H9 (cell line): Measurements from ENCODE around the gene IL1RAPL1. TPM values are rescaled to one million over a fixed set of nuclear protein-coding genes. Genes with fewer than 3 reads are reported as not detected.

Experiments
- DNase-seq: peaks from one replicate; pipeline ENCODE4 v3.0.0-alpha.2; 2017
- H2AFZ ChIP-seq: one replicate; pipeline ENCODE4 v1.6.1; 2013; ENCODE audit warnings: mild to moderate bottlenecking, low read length, control low read depth, moderate library complexity
- H2AK5ac ChIP-seq: 2 replicates; pipeline ENCODE4 v1.6.1; 2013; ENCODE audit warnings: low read length, control low read depth, mixed read lengths; ENCODE audit not compliant: insufficient read length
- H2BK120ac ChIP-seq: one replicate; pipeline ENCODE4 v1.6.1; 2013; ENCODE audit warnings: low read depth, mild to moderate bottlenecking, low read length, control low read depth, inconsistent platforms; ENCODE audit not compliant: poor library complexity, severe bottlenecking
- H2BK12ac ChIP-seq: 2 replicates; pipeline ENCODE4 v1.6.1; 2013; ENCODE audit warnings: low read length, control low read depth, mixed read lengths, low read depth; ENCODE audit not compliant: insufficient read length
- H2BK15ac ChIP-seq: 2 replicates; pipeline ENCODE4 v1.6.1; 2013; ENCODE audit warnings: low read depth, low read length, control low read depth
- H2BK20ac ChIP-seq: one replicate; pipeline ENCODE4 v1.6.1; 2013; ENCODE audit warnings: low read depth, mild to moderate bottlenecking, low read length, control low read depth, inconsistent platforms; ENCODE audit not compliant: poor library complexity, severe bottlenecking
- H2BK5ac ChIP-seq: 2 replicates; pipeline ENCODE4 v1.6.1; 2013; ENCODE audit warnings: low read length, control low read depth, mixed read lengths; ENCODE audit not compliant: insufficient read length
- H3K14ac ChIP-seq: 2 replicates; pipeline ENCODE4 v1.6.1; 2013; ENCODE audit warnings: low read length, control low read depth; ENCODE audit not compliant: insufficient read depth
- H3K18ac ChIP-seq: 2 replicates; pipeline ENCODE4 v1.6.1; 2013; ENCODE audit warnings: low read depth, mild to moderate bottlenecking, mixed read lengths, low read length, control low read depth; ENCODE audit not compliant: insufficient read length
- H3K23ac ChIP-seq: 2 replicates; pipeline ENCODE4 v1.6.1; 2013; ENCODE audit warnings: low read length, control low read depth, mixed read lengths, low read depth; ENCODE audit not compliant: insufficient read length
- H3K23me2 ChIP-seq: 2 replicates; pipeline ENCODE4 v1.6.1; 2013; ENCODE audit warnings: low read depth, mild to moderate bottlenecking, mixed read lengths, low read length, control low read depth; ENCODE audit not compliant: insufficient read length, poor library complexity, severe bottlenecking
- H3K27ac ChIP-seq: 2 replicates; pipeline ENCODE4 v1.5.1; 2013; ENCODE audit warnings: low read length, control low read depth, mixed read lengths, low read depth; ENCODE audit not compliant: insufficient read length
- H3K27me3 ChIP-seq: 2 replicates; pipeline ENCODE4 v1.6.1; 2013; ENCODE audit warnings: low read length, control low read depth, inconsistent platforms; ENCODE audit not compliant: insufficient read depth
- H3K4ac ChIP-seq: 2 replicates; pipeline ENCODE4 v1.6.1; 2013; ENCODE audit warnings: low read depth, mild to moderate bottlenecking, control low read depth, inconsistent platforms, low read length, moderate library complexity
- H3K4me1 ChIP-seq: 2 replicates; pipeline ENCODE4 v1.6.1; 2013; ENCODE audit warnings: low read length, control low read depth, inconsistent platforms; ENCODE audit not compliant: insufficient read depth
- H3K4me2 ChIP-seq: 2 replicates; pipeline ENCODE4 v1.6.1; 2013; ENCODE audit warnings: low read length, control low read depth, mixed read lengths; ENCODE audit not compliant: insufficient read length, insufficient read depth
- H3K56ac ChIP-seq: 2 replicates; pipeline ENCODE4 v1.6.1; 2013; ENCODE audit warnings: low read depth, mild to moderate bottlenecking, mixed read lengths, low read length, control low read depth; ENCODE audit not compliant: insufficient read length
- H3K79me1 ChIP-seq: 2 replicates; pipeline ENCODE4 v1.6.1; 2013; ENCODE audit warnings: low read depth, mild to moderate bottlenecking, moderate library complexity, low read length, control low read depth, inconsistent platforms; ENCODE audit not compliant: insufficient read depth, poor library complexity, severe bottlenecking
- H3K79me2 ChIP-seq: 2 replicates; pipeline ENCODE4 v1.6.1; 2013; ENCODE audit warnings: low read length, control low read depth, inconsistent platforms; ENCODE audit not compliant: insufficient read depth
- H3K9ac ChIP-seq: 2 replicates; pipeline ENCODE4 v1.6.1; 2013; ENCODE audit warnings: low read length, control low read depth, mixed read lengths; ENCODE audit not compliant: insufficient read length; ENCODE audit errors: extremely low read depth
- H3K9me3 ChIP-seq: one replicate; pipeline ENCODE4 v1.6.1; 2013; ENCODE audit warnings: low read depth, low read length, inconsistent platforms; ENCODE audit not compliant: control insufficient read depth
- H3T11ph ChIP-seq: one replicate; pipeline ENCODE4 v1.6.1; 2013; ENCODE audit warnings: mild to moderate bottlenecking, low read length, control low read depth, inconsistent platforms
- H4K20me1 ChIP-seq: one replicate; pipeline ENCODE4 v1.6.1; 2013; ENCODE audit not compliant: control insufficient read depth, insufficient read length, insufficient read depth
- H4K5ac ChIP-seq: 2 replicates; pipeline ENCODE4 v1.6.1; 2013; ENCODE audit warnings: low read depth, mild to moderate bottlenecking, mixed read lengths, low read length, control low read depth; ENCODE audit not compliant: insufficient read length
- H4K8ac ChIP-seq: replicated peaks from 2 replicates; pipeline ENCODE4 v1.6.1; 2013; ENCODE audit warnings: low read length, control low read depth, mixed read lengths, low read depth; ENCODE audit not compliant: insufficient read length
- H4K91ac ChIP-seq: 2 replicates; pipeline ENCODE4 v1.6.1; 2013; ENCODE audit warnings: low read depth, mild to moderate bottlenecking, moderate library complexity, mixed read lengths, low read length, control low read depth; ENCODE audit not compliant: insufficient read length
- H3K27ac Mint-ChIP-seq, 3 experiments: 2 replicates in 2 of 3; 3 replicates in 1 of 3; pipeline ENCODE4 v1.8.0; 2020 to 2021; ENCODE audit warnings: mixed read lengths in 3 of 3, mild to moderate bottlenecking in 1 of 3, moderate library complexity in 1 of 3
- H3K27me3 Mint-ChIP-seq: 2 replicates; pipeline ENCODE4 v1.8.0; 2021; ENCODE audit warnings: low read depth, mild to moderate bottlenecking, moderate library complexity, mixed read lengths
- H3K36me3 Mint-ChIP-seq, 3 experiments: 2 replicates in 2 of 3; 3 replicates in 1 of 3; pipeline ENCODE4 v1.8.0; 2020 to 2021; ENCODE audit warnings: low read depth in 3 of 3, mixed read lengths in 3 of 3; ENCODE audit not compliant: insufficient read depth in 1 of 3
- H3K4me1 Mint-ChIP-seq, 2 experiments: 2 replicates each; pipeline ENCODE4 v1.8.0; 2020; ENCODE audit warnings: mixed read lengths in 2 of 2
- H3K4me3 Mint-ChIP-seq, 2 experiments: 2 replicates in 1 of 2; 3 replicates in 1 of 2; pipeline ENCODE4 v1.8.0; 2020 to 2021; ENCODE audit warnings: mild to moderate bottlenecking in 2 of 2, mixed read lengths in 2 of 2, moderate library complexity in 1 of 2
- H3K9me3 Mint-ChIP-seq, 2 experiments: 2 replicates in 1 of 2; 3 replicates in 1 of 2; pipeline ENCODE4 v1.8.0; 2020; ENCODE audit warnings: mild to moderate bottlenecking in 2 of 2, mixed read lengths in 2 of 2, moderate library complexity in 1 of 2
- CTCF ChIP-seq: fragments of 200-600 bp; sonication (generic); conservative IDR thresholded peaks from 3 replicates; pipeline ENCODE4 v1.8.0; 2021; ENCODE audit warnings: antibody characterized with exemption, mild to moderate bottlenecking
- WGBS: extraction: QIAGEN DNeasy Blood & Tissue Kit; methylation state at CpG from one replicate; pipeline ENCODE4 v1.1.7; 2013; ENCODE audit warnings: missing lambda C conversion rate, low lambda C conversion rate, mixed read lengths; ENCODE audit not compliant: insufficient read length; ENCODE audit errors: extremely low coverage; 5-methylcytosine and 5-hydroxymethylcytosine counted together
- total RNA-seq: library from RNA; stranded (reverse); gene quantifications from 2 replicates; pipeline ENCODE4 v1.2.1, GENCODE V29; 2021

Gene IL1RAPL1
- total RNA-seq, 1 experiment from 2014 or later = 0.31 TPM

- Mint-ChIP-seq H3K9me3 (peaks cover 5 to 51% of the 10 kb centered on the region in 2 experiments; a peak in 4 of 5 replicates), H3K36me3 (no peaks in the 10 kb centered on the region; a peak in 2 of 7 replicates), H3K4me1 (peaks cover 24 to 29% of the 10 kb centered on the region in 2 experiments), H3K27ac (no peak overlapping the region), H3K27me3 (peaks cover 2% of the 10 kb centered on the region; the same call in 1 of the 2 replicates), H3K4me3 (no peak overlapping the region)
- H2BK15ac ChIP-seq = no peak overlapping the region
- H3K23me2 ChIP-seq = no peaks in the 10 kb centered on the region
- TF ChIP-seq CTCF = no peak
- no peak overlapping the region for H3T11ph ChIP-seq
- H2AFZ ChIP-seq = no peak overlapping the region
- peaks cover 10% of the 10 kb centered on the region; the same call in 1 of the 2 replicates for H3K4me1 ChIP-seq
- H3K4ac ChIP-seq = no peak overlapping the region
- H3K14ac ChIP-seq = no peak overlapping the region
- no peak overlapping the region for H2BK5ac ChIP-seq
- H2BK12ac ChIP-seq = no peak overlapping the region
- H3K79me1 ChIP-seq = no peaks in the 10 kb centered on the region
- H2BK20ac ChIP-seq = no peak overlapping the region
- no peak overlapping the region for H3K56ac ChIP-seq
- no peaks in the 10 kb centered on the region for H4K20me1 ChIP-seq
- H4K91ac ChIP-seq = no peak overlapping the region
- H3K9me3 ChIP-seq = no peaks in the 10 kb centered on the region
- H2BK120ac ChIP-seq = no peak overlapping the region
- H3K23ac ChIP-seq = no peak overlapping the region
- H2AK5ac ChIP-seq = no peak overlapping the region
- H3K27ac ChIP-seq = no peak overlapping the region
- H4K5ac ChIP-seq = no peak overlapping the region
- H4K8ac ChIP-seq = no peak overlapping the region
- no peak for DNase-seq
- no peak overlapping the region for H3K9ac ChIP-seq
- no peaks in the 10 kb centered on the region for H3K27me3 ChIP-seq
- WGBS = no CpG with 5 or more reads among the region's 4 CpGs
- H3K18ac ChIP-seq = no peak overlapping the region
- no peaks in the 10 kb centered on the region for H3K79me2 ChIP-seq
- H3K4me2 ChIP-seq = peak overlapping the region; percentile 12
Measured at GRCh38 chrX:29067351-29067750, 480.1 kb downstream of the IL1RAPL1 start.
